NCI-H2196 treated with DMSO at 0.1 percent for 48 hours (cell line): ENCODE measurements around the gene PHACTR4.
A peak's percentile ranks its signal among the peaks of the same experiment; 100 is the strongest.
"Not testable (repeated sequence)": the region's sequence is repeated elsewhere in the genome, so short reads cannot be mapped to it uniquely, and the experiment has no call there.

Experiments
- DNase-seq: peaks from one replicate; lab custom pipeline; 2025; ENCODE audit not compliant: unreplicated experiment; lab: John Stamatoyannopoulos, UW

The PHACTR4 gene

GRCh38 chr1:28494737-28495136 lies 125.2 kb downstream of the PHACTR4 start:
- DNase-seq, result no peak

GRCh38 chr1:28499553-28499952 lies 130.0 kb downstream of the PHACTR4 start:
- DNase-seq, result no peak

DNA sequence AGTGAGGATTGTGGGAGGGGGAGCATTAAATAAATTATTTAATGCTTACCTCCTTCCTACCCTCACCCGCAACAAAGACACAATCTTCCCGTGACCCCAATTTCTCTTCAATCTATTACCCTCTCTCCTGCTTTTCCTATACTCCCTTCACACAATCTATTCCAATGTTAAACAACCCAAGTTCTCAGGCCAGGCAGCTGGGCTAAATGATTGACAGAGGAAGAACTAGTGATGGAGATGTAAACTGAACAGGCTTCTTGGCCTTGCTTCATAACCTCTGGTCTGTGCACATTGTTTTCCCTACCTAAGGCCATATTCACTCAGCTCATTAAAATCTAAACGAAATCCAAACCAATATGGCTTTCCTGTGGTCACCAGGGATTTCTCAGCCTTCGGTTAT lies 132.4 kb downstream of the PHACTR4 start:
- no peak for DNase-seq

GRCh38 chr1:28503117-28503516 lies 133.6 kb downstream of the PHACTR4 start:
- no peak for DNase-seq

GRCh38 chr1:28505406-28506187 lies 136.1 kb downstream of the PHACTR4 start, which contains the start of gene RCC1:
Gene RCC1, plus strand, starts transcription at chr1:28506043. Its CDS starts 23,824 bp downstream, at chr1:28529867.
- peak; percentile 97 for DNase-seq

- DNase-seq, result no peak
Observed at GRCh38 chr1:28506907-28507246, 137.3 kb downstream of the PHACTR4 start.

- DNase-seq, result no peak
Observed at GRCh38 chr1:28507247-28507645, 137.7 kb downstream of the PHACTR4 start.

- no peak for DNase-seq
Observed at GRCh38 chr1:28507646-28508434, 138.3 kb downstream of the PHACTR4 start.

DNA sequence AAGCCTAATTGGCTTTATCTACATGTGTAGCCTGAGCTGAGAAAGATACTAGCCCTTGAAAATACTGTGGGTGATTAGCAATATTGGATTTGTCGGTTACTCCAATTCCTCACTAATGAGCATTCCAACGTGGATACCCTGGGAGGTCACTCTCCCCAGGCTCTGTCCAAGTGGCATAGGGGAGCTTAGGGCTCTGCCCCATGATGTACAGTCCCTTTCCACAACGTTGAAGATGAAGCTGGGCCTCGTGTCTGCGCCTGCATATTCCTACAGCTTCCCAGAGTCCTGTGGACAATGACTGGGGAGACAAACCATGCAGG lies 138.9 kb downstream of the PHACTR4 start:
- DNase-seq, result no peak

DNA sequence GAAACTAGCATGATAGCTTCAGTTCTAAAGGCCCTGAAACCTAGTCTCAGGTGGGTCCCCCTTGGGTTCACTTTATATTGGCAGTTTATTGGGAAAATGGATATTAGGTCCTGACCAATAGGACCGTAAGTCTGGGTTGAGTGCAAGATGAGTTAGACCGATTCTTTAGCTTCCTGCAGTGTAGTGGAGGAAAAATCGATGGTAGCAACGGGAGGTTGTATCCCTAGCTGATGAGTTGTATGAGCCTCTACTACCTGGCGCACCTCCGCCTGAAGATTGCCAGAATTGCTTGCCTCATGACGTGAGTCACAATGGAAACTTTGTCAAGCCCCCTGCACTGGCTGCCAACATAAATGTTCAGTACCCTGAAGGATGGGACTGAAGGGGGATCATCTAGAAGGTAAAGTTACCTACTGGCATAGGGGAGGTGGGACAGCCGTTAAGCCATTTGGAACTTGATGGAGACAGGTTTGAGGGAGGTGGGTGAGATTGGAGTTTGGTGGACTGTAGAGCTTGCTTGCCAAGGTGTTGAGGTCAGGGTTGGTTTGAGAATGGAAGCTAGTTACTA lies 140.2 kb downstream of the PHACTR4 start:
- DNase-seq, result no peak

DNA sequence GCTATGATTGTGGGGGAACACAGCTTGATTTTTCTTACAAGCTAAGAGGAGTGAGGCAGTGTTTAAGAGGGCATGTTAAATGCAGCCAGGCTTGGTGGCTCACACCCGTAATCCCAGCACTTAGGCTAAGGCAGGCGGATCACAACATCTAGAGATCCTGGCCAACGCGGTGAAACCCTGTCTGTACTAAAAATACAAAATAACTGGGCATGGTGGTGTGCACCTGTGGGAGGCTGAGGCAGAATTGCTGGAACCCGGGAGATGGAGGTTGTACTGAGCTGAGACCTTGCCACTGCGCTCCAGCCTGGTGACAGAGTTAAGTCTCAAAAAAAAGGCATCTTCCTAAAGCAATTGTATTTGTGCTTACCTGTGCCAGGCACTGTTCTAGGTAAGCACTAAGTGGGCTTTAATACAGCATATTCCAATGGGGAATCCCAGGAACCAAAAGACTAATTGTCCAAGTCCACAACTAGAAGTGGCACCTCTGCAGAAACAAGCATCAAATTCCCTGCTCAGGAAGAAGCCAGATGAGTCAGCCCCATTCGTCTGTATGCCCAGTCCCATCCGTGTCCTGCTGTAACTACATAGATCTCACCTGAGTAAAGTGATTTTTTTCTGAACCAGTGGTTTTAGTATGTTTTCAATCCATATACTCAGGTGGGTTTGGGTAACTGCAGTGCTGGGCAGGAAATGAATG lies 140.9 kb downstream of the PHACTR4 start:
- DNase-seq, result no peak

DNA sequence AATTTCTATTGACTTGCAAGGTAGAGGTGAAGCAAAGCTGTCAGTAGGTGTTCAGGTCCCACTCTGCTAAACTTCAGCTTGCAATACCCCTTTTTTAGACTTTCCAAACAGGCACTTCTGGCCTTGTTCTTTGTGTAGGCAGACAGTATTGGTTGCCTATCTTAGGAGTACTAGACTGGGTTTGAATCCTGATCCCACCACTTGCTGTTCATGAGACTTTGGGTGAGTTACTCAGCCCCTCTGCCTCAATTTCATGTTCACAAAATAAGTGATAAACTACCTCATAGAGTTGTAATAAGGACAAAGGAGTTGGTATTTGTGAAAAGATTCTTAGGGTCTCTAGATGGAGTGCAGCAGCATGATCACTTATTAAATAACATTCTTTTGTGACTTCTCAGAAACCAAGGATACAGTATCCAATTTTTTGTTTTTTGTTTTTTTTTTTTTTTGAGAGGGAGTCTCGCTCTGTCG lies 141.5 kb downstream of the PHACTR4 start:
- DNase-seq, result no peak

- no peak for DNase-seq
Observed at GRCh38 chr1:28512058-28512611, 142.6 kb downstream of the PHACTR4 start.

- DNase-seq, result not testable (repeated sequence)
Observed at GRCh38 chr1:28514445-28514933, 144.9 kb downstream of the PHACTR4 start.

DNA sequence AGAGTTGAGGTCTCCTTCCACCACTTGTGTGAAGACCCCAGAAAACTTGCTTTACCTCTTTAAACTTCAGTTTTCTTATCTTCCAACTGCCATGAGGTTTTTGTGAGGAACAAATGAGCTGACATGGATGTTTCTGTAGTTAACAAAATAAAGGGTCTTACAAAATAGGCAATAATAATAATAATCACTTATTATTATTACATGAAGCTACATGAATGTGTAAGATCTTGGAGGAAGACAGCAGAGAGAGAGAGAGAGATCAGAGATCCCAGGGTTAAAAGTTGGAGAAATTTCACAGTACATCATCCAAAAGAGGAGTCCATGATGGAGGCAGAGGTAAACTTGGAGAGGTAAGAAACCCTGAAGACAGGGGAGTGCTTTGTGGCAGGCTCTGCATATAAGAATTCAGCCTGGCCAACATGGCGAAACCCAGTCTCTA lies 147.0 kb downstream of the PHACTR4 start:
- DNase-seq, result no peak

GRCh38 chr1:28517649-28517999 lies 148.1 kb downstream of the PHACTR4 start:
- no peak for DNase-seq

- peak; percentile 74 for DNase-seq
Observed at GRCh38 chr1:28518000-28518744, 148.6 kb downstream of the PHACTR4 start.

DNA sequence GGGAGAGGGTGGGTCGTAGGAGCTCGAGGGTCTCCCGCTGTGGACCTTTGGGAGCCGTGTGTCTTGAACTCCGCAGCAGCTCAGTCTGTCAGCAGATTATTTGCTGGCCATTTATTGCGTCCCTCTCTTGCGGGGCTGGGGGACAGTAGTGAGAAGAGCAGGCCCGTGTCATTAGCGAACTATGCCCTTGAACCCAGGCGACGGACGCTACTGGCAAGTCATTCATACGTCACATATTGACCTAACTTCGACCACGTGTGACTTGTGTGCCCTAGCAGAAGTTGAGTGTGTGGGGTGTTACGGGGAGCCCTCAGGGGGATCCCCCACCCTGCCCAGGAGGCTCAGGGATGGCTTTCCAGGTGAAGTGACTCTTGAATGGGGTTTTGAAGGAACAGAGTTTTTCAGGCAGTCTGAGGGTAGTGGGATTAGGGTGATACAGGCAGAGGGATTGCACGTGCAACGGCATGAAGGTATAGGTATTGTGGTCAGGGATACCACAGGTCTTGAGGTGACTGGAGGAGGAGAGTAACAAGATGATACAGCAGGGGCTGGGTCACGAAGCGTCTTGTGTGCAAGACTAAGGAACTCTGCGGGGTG lies 149.3 kb downstream of the PHACTR4 start:
- no peak for DNase-seq

GRCh38 chr1:28519946-28520725 lies 150.6 kb downstream of the PHACTR4 start:
- no peak for DNase-seq
